Measurements from ENCODE around the gene CD69.
"Not testable (repeated sequence)": the region's sequence is repeated elsewhere in the genome, so short reads cannot be mapped to it uniquely, and the experiment has no call there.

The CD69 gene

DNA sequence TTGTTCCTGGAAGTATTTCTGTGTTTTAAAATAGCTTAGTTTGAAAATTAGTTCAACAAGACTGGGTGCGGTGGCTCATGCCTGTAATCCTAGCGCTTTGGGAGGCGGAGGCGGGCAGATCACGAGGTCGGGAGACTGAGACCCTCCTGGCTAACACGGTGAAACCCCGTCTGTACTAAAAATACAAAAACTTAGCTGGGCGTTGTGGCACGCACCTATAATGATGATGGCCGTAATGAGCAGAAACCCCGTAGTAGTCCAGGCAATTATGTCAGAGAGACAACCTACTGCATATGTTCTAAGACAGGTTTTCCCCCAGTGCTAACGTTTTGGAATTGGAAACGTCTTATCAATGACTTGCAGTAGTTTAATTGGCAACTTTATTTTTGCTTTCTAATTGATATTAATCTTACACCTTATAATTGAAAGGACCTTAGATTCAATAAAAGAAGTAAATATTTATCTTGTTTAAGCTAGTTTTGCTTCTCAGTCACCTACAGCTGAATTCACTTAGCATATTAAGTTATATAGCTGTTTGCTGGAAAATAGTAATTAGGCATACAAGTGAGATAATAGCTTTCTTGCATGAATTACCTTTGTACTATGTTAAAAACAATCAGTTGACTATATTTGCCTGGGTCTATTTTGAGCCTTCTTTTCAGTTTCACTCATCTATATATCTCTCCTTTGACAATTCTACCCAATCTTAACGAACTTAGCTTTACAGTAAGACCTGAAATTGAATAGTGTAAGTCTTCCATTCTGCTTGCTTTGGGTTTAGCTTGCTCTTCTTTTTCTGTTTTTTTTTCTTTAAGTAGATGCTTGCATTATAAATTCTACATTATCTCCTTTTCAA is 43.4 kb downstream of the CD69 start:
- no peak for DNase-seq (ENCODE audit: low read depth)

GRCh38 chr12:9713032-9713558 is 47.6 kb downstream of the CD69 start:
- not testable (repeated sequence) for DNase-seq (ENCODE audit: low read depth)

- no peak for DNase-seq (ENCODE audit: low read depth)
Measured at GRCh38 chr12:9711664-9712063, 49.0 kb downstream of the CD69 start.

- no peak for DNase-seq (ENCODE audit: low read depth)
Measured at GRCh38 chr12:9710584-9711375, 49.9 kb downstream of the CD69 start.

- DNase-seq (ENCODE audit: low read depth), result no peak
Measured at GRCh38 chr12:9708853-9709252, 51.8 kb downstream of the CD69 start.

- DNase-seq (ENCODE audit: low read depth), result peak; percentile 35
Measured at GRCh38 chr12:9707864-9708808, 52.6 kb downstream of the CD69 start.

DNA sequence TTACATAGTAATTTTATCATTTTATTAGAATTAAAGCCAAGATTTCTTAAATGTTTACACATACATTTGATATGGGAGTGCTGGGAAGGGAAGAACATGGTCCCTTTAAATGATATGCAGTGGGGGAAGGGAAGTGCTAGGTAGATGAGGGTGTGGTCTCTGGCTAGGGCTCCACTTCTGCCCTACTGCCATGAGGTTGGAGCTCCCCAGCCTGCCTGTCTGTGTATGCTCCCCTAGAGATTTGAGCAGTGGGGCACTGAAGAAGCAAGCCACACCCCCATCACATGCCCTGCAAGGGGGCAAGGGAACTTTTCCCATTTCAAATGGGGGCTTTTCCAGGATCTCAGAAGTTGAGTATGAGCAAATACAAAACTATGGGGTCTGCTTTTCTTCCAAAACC is 53.3 kb downstream of the CD69 start:
- no peak for DNase-seq (ENCODE audit: low read depth)

DNA sequence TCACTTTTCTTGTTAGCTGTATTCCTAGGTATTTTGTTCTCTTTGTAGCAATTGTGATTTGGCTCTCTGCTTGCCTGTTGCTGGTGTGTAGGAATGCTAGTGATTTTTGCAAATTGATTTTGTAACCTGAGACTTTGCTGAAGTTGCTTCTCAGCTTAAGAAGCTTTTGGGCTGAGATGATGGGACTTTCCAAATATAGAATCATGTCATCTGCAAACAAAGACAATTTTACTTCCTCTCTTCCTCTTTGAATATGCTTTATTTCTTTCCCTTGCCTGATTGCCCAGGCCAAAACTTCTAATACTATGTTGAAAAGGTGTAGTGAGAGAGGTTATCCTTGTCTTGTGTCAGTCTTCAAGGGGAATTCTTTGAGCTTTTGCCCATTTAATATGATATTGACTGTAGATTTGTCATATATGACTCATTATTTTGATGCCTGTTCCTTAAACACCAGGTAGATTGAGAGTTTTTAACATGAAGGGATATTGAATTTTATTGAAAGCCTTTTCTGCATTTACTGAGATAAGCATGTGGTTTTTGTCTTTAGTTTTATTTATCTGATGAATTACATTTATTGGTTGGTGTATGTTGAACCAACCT is 54.5 kb downstream of the CD69 start:
- no peak for DNase-seq (ENCODE audit: low read depth)

DNA sequence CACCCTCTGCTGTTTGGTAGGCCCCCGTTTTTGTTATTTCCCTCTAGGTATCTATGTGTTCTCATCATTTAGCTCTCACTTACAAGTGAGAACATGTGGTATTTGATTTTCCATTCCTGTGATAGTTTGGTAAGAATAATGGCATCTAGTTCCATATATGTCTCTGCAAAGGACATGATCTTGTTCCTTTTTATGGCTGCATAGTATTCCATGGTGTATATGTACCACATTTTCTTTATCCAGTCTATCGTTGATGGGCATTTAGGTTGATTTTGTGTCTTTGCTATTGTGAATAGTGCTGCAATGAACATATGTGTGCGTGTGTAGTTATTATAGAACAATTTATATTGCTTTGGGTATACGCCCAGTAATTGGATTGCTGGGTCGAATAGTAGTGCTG is 56.1 kb downstream of the CD69 start:
- not testable (repeated sequence) for DNase-seq (ENCODE audit: low read depth)
